CD4-positive, alpha-beta T cell treated with Interleukin-6 at 100 ng/mL for 8 hours (primary cell): ENCODE measurements around the gene KCTD14.
"Not testable (repeated sequence)": the region's sequence is repeated elsewhere in the genome, so short reads cannot be mapped to it uniquely, and the experiment has no call there.

Source experiments
- DNase-seq: peaks from one replicate; pipeline ENCODE4 v3.0.0-alpha.2; 2020; ENCODE audit warnings: mixed read lengths, low spot score

The KCTD14 gene

DNA sequence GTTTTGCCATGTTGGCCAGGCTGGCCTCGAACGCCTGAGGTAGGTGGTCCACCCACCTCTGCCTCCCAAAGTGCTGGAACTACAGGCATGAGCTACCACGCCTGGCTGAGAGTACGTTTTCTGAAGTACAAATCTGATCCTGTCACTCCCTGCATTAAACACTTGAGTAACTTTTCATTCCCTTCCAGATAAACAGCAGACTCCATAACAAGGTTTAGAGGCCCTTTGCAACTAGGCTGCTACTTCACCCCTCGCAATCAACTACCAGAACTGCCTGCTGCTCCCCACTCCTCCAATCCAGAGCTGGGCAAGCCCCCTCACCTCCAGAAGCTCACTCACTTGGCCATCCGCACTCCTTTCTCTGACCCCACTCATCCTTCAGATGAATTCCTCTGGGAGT, 1.5 kb downstream of the KCTD14 start:
- no peak for DNase-seq

DNA sequence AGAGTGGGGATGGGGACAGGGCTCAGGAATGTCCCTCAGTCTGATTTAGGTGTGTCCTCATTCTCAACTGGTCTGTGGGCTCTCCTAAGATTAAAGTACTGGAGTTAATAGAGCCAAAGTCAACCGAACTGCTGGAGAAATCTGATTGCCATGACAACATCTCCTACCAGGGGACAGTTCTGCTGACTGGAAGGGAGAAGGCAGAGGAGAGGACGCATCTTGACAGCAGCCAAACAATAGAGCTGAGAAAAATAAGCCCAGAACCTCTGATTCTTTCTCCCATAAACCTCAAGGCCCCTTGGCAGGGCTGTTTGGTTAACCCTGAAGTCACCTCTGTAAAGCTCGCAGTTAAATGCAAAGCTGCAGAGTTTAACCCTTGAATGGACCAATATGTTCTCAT, 2.8 kb downstream of the KCTD14 start:
- DNase-seq: no peak

DNA sequence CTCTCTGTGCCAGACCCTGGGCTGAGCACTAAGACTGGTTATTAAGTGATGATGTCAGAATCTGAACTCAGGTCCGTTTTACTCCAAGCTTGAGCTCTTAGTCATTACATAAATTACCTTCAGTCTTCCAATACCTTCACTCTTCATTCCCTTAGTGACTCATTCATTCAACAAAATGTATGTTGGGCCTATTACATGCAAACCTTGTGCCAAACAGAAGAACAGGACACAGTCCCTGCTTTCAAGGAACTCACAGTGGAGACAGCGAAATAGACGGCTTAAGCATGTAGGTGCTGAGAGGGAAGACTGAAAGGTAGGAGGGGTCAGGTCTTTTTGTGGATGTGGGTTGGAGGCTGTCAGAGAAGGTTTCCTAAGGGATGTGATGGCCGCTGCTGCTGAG, 3.3 kb downstream of the KCTD14 start:
- no peak for DNase-seq

DNA sequence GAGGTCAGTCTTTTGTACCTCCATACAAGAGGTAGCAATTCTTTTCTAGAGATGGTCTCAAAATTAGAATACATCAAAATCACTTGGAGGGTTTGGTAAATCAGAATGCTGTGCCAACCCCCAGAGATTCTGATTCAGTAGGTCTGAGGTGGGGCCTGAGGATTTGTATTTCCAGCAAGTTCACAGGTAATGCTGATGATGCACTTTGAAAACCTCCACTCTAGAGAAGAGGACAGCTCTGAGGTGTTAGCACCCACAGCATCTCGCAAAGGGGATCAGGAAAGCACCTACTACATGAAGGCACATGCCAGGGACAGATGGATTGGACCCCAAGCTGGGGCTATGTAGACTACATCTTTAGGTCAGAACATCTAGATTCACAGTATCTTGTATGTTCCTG, 7.2 kb downstream of the KCTD14 start:
- no peak for DNase-seq

DNA sequence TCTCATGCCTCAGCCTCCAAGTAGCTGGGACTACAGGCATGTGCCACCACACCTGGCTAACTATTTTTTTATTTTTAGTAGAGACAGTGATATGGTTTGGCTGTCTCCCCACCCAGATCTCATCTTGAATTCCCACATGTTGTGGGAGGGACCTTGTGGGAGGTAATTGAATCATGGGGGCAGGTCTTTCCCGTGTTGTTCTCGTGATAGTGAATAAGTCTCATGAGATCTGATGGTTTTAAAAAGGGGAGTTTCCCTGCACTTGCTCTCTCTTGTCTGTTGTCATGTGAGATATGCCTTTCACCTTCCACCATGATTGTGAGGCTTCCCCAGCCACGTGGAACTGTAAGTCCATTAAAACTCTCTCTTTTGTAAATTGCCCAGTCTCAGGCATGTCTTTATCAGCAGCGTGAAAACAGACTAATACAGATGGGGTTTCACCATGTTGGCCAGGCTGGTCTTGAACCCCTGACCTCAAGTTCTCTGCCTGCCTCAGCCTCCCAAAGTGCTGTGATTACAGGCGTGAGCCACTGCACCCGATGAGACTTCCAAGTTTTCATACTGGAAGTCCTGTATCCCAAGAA, 8.0 kb downstream of the KCTD14 start:
- not testable (repeated sequence) for DNase-seq

DNA sequence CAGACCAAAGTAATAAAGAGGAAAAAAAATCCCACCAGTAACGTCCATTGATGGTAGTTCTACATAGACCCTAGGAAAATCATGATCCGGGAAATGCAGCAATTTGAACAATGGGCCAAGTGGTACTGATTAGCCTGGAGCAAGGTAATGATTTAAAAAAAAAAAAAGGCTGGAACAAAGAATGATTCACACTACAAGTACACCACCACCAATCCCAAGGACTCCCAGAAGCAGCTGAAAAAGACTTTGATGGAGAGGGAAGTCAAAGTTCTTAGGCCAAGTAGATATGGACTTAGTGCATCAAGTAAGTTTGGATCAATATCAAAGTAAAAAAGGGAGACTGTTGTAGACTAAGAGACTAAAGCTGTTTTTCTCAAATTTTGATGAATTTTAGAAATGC, 11.8 kb downstream of the KCTD14 start:
- DNase-seq: no peak

DNA sequence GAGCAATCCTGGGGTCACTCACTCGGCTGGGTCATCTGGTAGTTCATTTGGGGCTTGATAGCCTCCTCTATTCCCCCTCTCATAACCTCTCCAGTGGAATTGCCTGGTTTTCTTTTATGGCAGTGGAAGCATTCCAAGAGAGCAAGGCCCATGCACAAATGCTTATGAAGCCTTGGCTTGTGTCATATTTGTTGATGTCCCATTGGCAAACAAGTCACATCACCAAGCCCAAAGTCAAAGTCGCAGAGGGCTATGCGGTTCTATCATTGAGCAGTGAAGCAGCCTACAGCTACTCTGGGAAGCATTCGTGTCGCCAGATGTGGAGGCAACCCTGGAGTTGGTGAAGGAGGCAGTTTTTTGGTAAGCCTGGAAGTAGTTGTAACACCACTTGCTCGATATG, 12.3 kb downstream of the KCTD14 start:
- no peak for DNase-seq

DNA sequence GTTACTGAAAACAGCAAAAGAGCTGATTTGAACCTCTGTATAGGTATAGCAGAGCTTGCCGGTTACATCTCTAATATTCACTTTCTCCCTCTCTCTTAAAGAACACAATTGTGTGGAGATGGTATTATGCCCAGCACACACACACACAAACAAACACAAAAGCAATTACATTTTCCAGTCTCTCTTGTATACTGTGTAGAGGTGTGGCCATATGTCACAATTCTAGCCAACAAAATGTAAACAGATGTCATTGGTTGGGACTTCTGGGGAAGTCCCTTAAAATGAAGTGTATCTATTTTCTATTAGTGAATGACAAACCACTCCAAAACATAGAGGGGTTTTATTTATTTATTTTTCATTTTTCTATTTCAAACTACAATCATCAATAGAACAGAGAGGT, 12.8 kb downstream of the KCTD14 start:
- no peak for DNase-seq

DNA sequence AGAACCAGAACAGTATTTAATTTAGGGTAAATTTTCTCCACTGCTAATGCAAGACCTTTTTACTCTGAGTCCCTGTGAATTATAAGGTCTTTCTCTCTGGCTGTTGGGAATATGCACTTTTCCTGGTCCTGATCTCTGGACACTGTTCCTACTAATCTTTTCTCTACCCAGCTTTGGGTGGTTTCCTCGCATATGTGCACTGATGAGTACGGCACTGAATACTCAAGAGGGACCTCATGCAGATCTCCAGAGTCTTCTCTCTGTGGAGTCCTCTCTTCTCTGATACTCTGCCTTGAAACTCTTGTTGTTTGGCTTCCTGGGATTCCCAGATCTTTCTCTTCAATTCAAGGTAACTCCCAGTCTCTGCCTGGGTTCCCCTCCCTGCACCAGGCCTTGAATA, 14.0 kb downstream of the KCTD14 start:
- DNase-seq: no peak

DNA sequence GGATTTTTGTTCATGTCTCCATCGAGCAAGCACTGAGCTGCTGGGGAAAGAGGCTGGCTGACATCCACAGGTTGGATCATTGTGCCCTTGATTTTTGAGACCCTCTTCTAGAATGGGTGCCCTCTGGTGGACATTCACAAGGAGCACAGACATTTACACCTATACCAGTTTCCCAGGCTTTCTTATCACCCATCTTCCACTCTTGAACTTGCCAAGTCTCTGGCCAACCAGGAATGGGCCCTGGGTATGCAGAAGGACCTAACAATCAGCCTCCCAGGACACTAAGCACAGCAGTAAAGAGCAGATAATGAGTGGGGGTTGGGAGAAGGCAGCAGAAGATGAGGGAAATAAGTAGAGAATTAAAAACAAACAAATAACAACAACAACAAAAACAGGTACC, 22.9 kb downstream of the KCTD14 start:
- peak; percentile 48 for DNase-seq

DNA sequence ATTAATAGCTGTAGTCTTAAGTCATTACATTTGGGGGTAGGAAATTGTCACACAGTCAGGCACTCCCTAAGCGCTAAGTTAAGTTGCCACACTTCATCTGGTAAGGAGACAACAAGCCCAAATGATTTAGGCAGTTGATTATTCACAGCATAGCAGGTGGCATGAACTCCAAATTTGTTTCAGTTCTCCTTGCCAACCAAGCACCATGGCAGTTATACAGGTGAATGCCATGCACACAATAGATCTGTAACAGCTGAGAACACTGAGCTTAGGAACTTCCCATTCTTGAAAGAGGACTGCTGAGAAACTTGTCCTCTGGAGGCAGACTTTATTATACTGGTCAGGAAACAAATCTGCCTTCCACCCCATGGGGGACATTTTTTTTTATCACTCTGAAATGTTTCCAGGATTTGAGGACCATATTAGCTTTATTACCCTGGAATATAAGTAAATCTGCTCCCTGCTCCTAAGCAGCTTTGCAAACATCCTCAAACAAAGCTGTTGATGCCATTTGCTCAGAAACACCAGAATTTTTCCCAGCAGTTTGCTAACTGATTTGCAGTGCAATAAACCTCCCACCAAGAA, 23.5 kb downstream of the KCTD14 start:
- no peak for DNase-seq

DNA sequence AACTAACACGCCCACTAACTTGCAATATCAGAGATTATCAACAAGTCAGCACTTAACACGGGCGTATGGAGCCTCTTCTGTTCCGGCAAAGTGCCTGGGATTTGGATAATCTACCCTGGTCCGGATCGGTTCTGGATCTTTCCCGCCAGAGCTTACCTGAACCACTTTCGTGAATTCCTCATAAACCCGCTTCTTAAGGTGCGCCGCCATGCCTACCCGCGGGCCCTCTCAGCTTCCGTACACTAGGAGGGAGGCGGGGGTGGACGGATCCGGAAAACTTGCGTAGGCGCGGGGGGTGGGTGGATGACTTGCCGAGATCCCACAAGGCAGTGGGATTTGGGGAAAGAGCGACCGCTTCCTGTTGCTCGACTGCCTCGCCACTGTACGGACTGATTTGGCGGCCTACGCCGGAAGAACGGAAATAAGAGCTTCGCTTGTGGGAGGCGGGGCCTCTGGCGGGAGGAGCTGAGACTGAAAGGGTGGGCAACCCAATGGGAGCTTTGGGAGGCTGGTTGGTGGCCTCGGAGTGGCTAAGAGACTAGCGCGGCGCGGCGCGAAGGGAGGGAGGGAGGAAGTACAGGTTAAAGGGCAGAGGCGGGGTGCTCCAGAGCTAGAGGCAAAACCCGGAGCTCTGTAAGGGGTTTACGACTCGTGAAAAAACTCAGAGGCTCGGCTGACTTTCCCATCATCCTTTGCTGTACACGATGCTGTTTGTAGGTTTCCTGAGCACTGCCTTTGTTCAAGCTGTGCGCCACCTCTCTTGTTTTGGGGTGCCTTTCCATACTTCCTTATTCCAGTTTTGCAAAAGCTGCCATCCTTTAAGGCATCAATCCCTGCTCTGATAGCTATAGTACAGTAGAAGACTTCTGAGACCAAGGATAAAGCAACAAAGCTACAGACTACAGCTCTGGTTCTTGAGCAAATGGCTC, 28.4 kb downstream of the KCTD14 start, which contains the start of gene INTS4:
Gene INTS4 (minus strand): TSS at position 235 of the 929 bp plus-strand sequence. CDS start 25 bp downstream, at position 210.
- peak; percentile 99 for DNase-seq

DNA sequence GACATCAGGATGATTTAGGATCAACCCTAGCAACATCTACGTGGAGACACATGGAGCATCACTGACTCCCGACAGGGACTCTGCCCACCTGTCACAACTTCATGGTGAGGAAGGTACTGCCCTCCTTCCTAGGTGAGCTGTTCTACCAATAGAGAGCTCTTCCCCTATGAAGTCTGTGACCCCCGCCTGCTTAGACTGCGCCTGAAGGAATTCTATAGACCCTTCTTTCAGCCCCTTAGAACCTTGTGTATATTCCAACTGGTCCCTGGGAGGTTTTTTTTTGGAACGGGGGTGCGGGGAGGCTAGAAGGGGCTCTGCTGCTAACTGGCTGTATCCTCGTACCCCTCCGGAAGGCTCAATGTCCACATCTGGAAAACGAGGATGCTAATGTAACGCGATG, 29.2 kb downstream of the KCTD14 start:
- no peak for DNase-seq

DNA sequence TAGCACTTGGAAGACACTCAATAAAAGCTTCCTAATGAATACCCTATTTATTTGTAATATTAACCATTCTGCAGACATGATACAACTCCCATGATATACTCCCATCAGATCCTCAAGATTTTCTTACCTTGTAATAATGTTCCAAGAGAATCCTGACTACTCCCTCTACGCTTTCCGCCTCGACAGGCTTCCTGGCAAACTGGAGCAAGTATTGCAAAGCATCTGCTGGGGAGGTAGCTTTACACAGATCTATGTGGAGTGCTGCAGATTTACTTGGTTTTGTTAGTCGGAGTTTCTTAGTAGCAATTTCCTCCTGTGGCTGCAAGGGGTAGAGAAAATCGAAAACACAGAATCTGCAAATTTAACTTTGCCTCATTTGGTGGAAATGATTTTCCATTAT, 32.1 kb downstream of the KCTD14 start:
- DNase-seq: no peak

DNA sequence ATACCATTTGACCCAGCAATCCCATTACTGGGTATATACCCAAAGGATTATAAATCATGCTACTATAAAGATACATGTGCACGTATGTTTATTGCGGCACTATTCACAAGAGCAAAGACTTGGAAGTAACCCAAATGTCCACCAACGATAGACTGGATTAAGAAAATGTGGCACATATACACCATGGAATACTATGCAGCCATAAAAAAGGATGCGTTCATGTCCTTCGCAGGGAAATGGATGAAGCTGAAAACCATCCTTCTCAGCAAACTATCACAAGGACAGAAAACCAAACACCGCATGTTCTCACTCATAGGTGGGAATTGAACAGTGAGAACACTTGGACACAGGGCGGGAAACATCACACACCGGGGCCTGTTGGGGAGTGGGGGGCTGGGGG, 36.6 kb downstream of the KCTD14 start:
- DNase-seq: not testable (repeated sequence)

DNA sequence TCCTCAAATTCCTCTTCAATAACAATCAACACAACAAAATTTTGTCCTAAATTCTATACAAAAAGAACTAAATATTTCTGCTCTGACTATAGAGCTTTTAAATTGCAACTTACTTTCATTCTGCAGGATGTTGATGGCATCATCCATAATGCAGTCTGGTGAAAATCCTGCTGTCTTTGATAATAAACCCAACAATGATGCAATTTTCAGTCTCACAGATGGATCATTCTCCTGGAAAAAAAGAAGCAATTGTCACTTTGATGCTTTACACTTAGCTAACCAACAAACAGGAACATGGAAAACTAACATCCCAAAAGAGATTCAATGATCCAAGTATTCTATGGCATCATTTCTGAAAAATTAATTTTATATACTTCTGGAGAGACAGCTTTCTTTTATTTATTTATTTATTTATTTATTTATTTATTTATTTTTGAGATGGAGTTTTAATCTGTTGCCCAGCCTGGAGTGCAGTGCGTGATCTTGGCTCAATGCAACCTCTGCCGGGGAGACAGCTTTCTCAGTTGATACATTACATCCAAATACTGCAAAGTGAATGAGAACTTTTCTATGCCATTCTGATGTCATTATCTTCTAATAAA, 41.6 kb downstream of the KCTD14 start:
- DNase-seq: no peak

DNA sequence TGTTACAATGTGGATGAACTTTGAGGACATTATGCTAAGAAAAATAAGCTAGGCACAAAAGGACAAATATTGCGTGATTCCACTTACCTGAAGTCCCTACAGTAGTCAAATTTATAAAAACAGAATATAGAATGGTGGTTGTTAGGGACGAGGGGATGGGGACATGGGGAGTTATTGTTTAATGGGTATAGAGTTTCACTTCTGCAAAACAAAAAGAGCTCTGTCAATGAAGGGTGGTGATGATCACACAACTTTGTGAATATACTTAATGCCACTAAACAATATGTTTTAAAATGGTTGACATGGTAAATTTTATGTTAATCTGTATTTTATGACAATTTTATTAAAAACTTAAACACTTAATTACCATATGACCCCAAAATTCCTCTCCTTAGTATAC, 54.7 kb downstream of the KCTD14 start:
- DNase-seq: no peak

DNA sequence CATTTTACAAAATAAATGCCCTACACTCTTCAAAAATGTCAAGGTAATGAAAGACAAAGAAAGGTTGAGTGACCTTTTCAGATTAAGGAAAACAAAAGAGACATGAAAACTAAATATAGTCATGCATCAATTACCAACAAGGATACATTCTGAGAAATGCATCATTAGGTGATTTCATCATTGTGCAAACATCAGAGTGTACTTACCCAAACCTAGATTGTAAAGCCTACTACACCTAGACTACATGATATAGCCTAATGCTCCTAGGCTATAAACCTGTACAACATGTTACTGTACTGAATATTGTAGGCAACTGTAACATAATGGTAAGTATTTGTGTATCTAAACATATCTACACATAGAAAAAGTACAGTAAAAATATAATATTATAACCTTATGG, 55.3 kb downstream of the KCTD14 start:
- no peak for DNase-seq

DNA sequence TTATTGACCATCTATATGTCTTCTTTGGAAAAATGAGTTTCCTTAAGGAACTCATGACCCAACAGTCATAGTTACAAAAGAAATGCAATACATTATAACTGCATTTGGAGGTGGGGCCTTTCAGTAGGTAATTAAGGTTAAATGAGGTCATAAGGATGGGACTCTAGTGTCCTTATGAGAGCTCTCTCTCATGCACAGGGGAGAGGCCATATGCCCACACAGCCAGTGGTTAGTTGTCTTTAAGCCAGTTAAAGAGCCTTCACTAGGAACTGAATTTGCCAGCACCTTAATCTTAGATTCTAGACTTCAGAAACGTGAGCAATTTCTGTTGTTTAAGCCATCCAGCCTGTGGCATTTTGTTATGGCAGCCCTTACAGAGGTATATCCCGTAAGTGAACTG, 56.0 kb downstream of the KCTD14 start:
- no peak for DNase-seq

DNA sequence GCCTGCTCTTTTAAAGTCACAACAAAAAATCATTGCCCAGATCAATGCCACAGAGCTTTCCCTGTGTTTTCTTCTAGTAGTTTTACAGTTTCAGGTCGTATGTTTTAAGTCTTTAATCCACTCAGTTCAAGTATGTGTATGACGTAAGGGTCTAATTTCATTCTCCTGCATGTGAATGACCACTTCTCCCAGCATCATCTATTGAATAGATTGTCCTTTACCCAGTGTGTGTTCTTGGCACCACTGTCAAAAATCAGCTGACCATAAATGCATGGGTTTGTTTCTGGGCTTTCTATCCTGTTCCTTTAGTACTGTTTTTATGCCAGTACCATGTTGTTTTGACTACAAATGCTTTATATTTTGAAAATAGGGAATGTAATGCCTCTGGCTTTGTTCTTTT, 56.7 kb downstream of the KCTD14 start:
- DNase-seq: no peak
